ENCODE results near the gene ST3GAL4.

Gene ST3GAL4

DNA sequence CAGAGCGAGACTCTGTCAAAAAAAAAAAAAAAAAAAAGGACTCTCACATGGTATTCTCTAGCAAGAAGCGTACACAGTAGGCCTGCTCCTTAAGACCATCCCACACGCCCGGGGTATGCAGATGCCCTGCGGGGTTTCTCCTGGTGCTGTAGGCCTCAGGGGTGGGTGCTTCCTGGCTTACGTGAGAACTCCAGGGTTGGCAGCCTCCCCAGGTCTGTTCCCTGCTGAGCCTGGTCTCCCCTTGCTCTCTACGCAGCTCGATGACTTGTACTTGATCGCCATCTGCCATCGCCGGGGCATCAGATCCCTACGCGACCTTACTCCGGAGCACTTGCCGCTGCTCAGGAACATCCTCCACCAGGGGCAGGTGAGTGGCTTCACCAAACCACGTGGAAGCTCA lies 12.4 kb upstream of the ST3GAL4 start:
- Histone ChIP-seq H3K36me3 (ENCODE audit: insufficient read depth, low read length) (peaks cover 57% of the 10 kb centered on the region; the same call in 1 of the 2 replicates), H3K4me3 (ENCODE audit: low read length, poor library complexity, severe bottlenecking) (no peak overlapping the region), H4K20me1 (ENCODE audit: insufficient read depth, low read length, poor library complexity, severe bottlenecking) (peaks cover 2% of the 10 kb centered on the region), H3K79me2 (ENCODE audit: insufficient read depth, low read length) (peaks cover 17% of the 10 kb centered on the region; the same call in 1 of the 2 replicates), H3F3A (ENCODE audit: low read depth) (no peaks in the 10 kb centered on the region; the same call in 1 of the 2 replicates), H3K4me1 (ENCODE audit: insufficient read depth, low read length, poor library complexity, severe bottlenecking) (peaks cover 34% of the 10 kb centered on the region), H3K9me3 (ENCODE audit: insufficient read depth, low read depth, low read length) (no peaks in the 10 kb centered on the region), H3K4me2 (ENCODE audit: low read depth, low read length, poor library complexity, severe bottlenecking) (no peak overlapping the region), H3K9ac (ENCODE audit: low read depth, low read length, poor library complexity, severe bottlenecking) (no peak overlapping the region), H2AFZ (ENCODE audit: low read length) (no peak overlapping the region), H3K9me2 (replicated peaks; ENCODE audit: low read depth, low read length) (no peaks in the 10 kb centered on the region), H3K27me3 (ENCODE audit: insufficient read depth, low read length, poor library complexity, severe bottlenecking) (no peaks in the 10 kb centered on the region)
- no peak for TF ChIP-seq EZH2phosphoT487 (IDR thresholded peaks at IDR 0.05; ENCODE audit: borderline replicate concordance)
- TF ChIP-seq, protein P1, sequence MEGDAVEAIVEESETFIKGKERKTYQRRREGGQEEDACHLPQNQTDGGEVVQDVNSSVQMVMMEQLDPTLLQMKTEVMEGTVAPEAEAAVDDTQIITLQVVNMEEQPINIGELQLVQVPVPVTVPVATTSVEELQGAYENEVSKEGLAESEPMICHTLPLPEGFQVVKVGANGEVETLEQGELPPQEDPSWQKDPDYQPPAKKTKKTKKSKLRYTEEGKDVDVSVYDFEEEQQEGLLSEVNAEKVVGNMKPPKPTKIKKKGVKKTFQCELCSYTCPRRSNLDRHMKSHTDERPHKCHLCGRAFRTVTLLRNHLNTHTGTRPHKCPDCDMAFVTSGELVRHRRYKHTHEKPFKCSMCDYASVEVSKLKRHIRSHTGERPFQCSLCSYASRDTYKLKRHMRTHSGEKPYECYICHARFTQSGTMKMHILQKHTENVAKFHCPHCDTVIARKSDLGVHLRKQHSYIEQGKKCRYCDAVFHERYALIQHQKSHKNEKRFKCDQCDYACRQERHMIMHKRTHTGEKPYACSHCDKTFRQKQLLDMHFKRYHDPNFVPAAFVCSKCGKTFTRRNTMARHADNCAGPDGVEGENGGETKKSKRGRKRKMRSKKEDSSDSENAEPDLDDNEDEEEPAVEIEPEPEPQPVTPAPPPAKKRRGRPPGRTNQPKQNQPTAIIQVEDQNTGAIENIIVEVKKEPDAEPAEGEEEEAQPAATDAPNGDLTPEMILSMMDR (conservative IDR thresholded peaks at IDR 0.05; ENCODE audit: low read length): no peak

DNA sequence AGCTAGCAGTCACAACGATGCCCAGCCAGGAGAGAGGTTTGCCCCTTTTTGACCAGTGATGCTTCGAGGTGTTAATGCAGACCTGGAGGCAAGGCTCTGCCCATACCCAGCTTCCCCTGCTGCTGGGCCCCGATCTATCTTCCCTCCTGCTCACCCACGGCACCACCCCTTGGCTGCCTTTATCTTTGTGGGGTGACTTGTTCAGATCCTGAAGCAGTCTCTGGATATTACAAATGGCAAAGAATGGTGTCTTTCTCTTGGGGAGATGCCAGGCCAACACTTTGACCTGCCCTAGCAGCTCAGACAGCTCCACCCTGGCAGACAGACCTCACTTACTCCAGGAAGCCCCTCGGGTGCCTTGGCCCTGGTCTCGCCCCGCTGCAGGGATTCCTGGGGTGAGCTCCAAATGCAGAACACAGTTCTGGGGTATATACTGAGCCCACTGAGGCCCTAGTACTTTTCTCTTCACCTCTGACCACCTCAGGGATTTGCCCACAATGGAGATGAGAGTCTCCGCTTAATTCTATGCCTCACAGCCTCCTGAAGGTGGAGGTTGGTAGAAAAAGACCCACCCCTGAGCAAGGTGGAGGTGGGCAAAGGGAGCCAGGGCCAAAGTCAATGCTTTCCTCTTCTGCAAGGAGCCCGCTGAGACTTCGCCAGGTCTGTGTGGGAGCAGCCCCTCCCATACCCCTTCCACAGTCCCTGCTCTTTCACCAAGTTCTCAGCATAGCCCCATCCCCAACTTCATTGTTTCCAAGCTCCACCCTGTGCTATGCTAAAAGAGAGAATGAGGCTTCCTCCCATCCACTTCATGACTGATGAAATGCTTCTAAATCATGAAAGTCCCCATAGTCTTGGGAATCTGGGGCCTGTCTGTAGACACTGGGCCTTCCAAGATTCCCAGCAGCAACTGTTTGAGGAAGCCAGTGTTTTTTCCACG lies 11.1 kb upstream of the ST3GAL4 start:
- peaks cover 2% of the 10 kb centered on the region for H4K20me1 ChIP-seq (ENCODE audit: insufficient read depth, low read length, poor library complexity, severe bottlenecking)
- H3K9me3 ChIP-seq (ENCODE audit: insufficient read depth, low read depth, low read length): no peaks in the 10 kb centered on the region

DNA sequence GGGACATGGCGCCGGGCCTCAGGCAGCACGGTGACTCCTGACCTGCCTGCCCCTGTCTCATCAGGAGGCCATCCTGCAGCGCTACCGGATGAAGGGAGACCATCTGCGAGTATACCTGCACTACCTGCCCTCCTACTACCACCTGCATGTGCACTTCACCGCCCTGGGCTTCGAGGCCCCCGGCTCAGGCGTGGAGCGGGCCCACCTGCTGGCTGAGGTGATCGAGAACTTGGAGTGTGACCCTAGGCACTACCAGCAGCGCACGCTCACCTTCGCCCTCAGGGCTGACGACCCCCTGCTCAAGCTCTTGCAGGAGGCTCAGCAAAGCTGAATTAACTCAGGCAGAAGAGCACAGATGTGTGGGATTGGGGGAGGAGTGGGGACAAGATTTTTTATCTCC lies 10.2 kb upstream of the ST3GAL4 start:
- H3K27me3 ChIP-seq (ENCODE audit: insufficient read depth, low read length, poor library complexity, severe bottlenecking): no peaks in the 10 kb centered on the region
- H3K4me2 ChIP-seq (ENCODE audit: low read depth, low read length, poor library complexity, severe bottlenecking): no peak overlapping the region
- H4K20me1 ChIP-seq (ENCODE audit: insufficient read depth, low read length, poor library complexity, severe bottlenecking): peaks cover 8% of the 10 kb centered on the region
- H3K4me1 ChIP-seq (ENCODE audit: insufficient read depth, low read length, poor library complexity, severe bottlenecking): peaks cover 52% of the 10 kb centered on the region
- no peak overlapping the region for H2AFZ ChIP-seq (ENCODE audit: low read length)
- H3K79me2 ChIP-seq (ENCODE audit: insufficient read depth, low read length): peaks cover 36% of the 10 kb centered on the region
- H3K9me3 ChIP-seq (ENCODE audit: insufficient read depth, low read depth, low read length): no peaks in the 10 kb centered on the region
- no peaks in the 10 kb centered on the region; the same call in 1 of the 2 replicates for H3F3A ChIP-seq (ENCODE audit: low read depth)
- H3K9ac ChIP-seq (ENCODE audit: low read depth, low read length, poor library complexity, severe bottlenecking): no peak overlapping the region
- H3K36me3 ChIP-seq (ENCODE audit: insufficient read depth, low read length): peaks cover 41% of the 10 kb centered on the region; the same call in 1 of the 2 replicates
- TF ChIP-seq, protein P1 (conservative IDR thresholded peaks at IDR 0.05; ENCODE audit: low read length): no peak
- no peak for TF ChIP-seq EZH2phosphoT487 (IDR thresholded peaks at IDR 0.05; ENCODE audit: borderline replicate concordance)
- no peak overlapping the region for H3K4me3 ChIP-seq (ENCODE audit: low read length, poor library complexity, severe bottlenecking)
- no peaks in the 10 kb centered on the region for H3K9me2 ChIP-seq (replicated peaks; ENCODE audit: low read depth, low read length)

More for the DNA sequence above, 11.1 kb upstream of the ST3GAL4 start:
- H3K79me2 ChIP-seq (ENCODE audit: insufficient read depth, low read length): peaks cover 28% of the 10 kb centered on the region
- no peaks in the 10 kb centered on the region for H3K9me2 ChIP-seq (replicated peaks; ENCODE audit: low read depth, low read length)
- H3K4me1 ChIP-seq (ENCODE audit: insufficient read depth, low read length, poor library complexity, severe bottlenecking): peaks cover 48% of the 10 kb centered on the region
- peaks cover 44% of the 10 kb centered on the region; the same call in 1 of the 2 replicates for H3K36me3 ChIP-seq (ENCODE audit: insufficient read depth, low read length)
- H3K27me3 ChIP-seq (ENCODE audit: insufficient read depth, low read length, poor library complexity, severe bottlenecking): no peaks in the 10 kb centered on the region
- H3K4me2 ChIP-seq (ENCODE audit: low read depth, low read length, poor library complexity, severe bottlenecking): no peak overlapping the region
- H3K4me3 ChIP-seq (ENCODE audit: low read length, poor library complexity, severe bottlenecking): no peak overlapping the region
- H3K9ac ChIP-seq (ENCODE audit: low read depth, low read length, poor library complexity, severe bottlenecking): no peak overlapping the region
- TF ChIP-seq, protein P1 (conservative IDR thresholded peaks at IDR 0.05; ENCODE audit: low read length): no peak
- no peak for TF ChIP-seq EZH2phosphoT487 (IDR thresholded peaks at IDR 0.05; ENCODE audit: borderline replicate concordance)
- H2AFZ ChIP-seq (ENCODE audit: low read length): no peak overlapping the region
- H3F3A ChIP-seq (ENCODE audit: low read depth): no peaks in the 10 kb centered on the region; the same call in 1 of the 2 replicates
